ENCODE measurements around the gene RFC5. TPM values are rescaled to one million over a fixed set of nuclear protein-coding genes. Genes with fewer than 3 reads are reported as not detected.
A peak's percentile ranks its signal among the peaks of the same experiment; 100 is the strongest.

Gene RFC5
- total RNA-seq, 1 experiment from 2014 or later: 62.1 TPM

- DNase-seq (ENCODE audit: low spot score): peak; percentile 38
- ChIA-PET CTCF (no interaction called here), POLR2A (ENCODE audit: low non-redundant PET) (no interaction called here)
- H3K4me3 ChIP-seq (ENCODE audit: low read depth, low read length, poor library complexity, severe bottlenecking): no peak overlapping the region
- peak overlapping the region; percentile 16 for H3K27ac ChIP-seq (ENCODE audit: low read depth, low read length, poor library complexity, severe bottlenecking)
- H3K36me3 ChIP-seq (ENCODE audit: insufficient read depth, low read length, poor library complexity, severe bottlenecking): peaks cover 17% of the 10 kb centered on the region
- intact Hi-C loops (cut with micrococcal nuclease; ENCODE audit: unreplicated experiment): no loop called here
- no peaks in the 10 kb centered on the region for H3K9me3 ChIP-seq (ENCODE audit: low read depth, low read length, poor library complexity, severe bottlenecking)
- BruUV-seq (replicated peaks): no TSS peak
- H3K27me3 ChIP-seq (replicated peaks; ENCODE audit: insufficient read depth, low read depth, low read length, poor library complexity): no peaks in the 10 kb centered on the region
- TF ChIP-seq EZH2 (IDR thresholded peaks at IDR 0.05; ENCODE audit: borderline replicate concordance, low read depth, low read length, poor library complexity, severe bottlenecking): no peak
- TF ChIP-seq CTCF (conservative IDR thresholded peaks at IDR 0.05; ENCODE audit: low read depth, low read length): no peak
- no peaks in the 10 kb centered on the region for H3K4me1 ChIP-seq (ENCODE audit: insufficient read depth, low read length, poor library complexity, severe bottlenecking)
Observed at GRCh38 chr12:118052324-118053070, 36.0 kb downstream of the RFC5 start.

DNA sequence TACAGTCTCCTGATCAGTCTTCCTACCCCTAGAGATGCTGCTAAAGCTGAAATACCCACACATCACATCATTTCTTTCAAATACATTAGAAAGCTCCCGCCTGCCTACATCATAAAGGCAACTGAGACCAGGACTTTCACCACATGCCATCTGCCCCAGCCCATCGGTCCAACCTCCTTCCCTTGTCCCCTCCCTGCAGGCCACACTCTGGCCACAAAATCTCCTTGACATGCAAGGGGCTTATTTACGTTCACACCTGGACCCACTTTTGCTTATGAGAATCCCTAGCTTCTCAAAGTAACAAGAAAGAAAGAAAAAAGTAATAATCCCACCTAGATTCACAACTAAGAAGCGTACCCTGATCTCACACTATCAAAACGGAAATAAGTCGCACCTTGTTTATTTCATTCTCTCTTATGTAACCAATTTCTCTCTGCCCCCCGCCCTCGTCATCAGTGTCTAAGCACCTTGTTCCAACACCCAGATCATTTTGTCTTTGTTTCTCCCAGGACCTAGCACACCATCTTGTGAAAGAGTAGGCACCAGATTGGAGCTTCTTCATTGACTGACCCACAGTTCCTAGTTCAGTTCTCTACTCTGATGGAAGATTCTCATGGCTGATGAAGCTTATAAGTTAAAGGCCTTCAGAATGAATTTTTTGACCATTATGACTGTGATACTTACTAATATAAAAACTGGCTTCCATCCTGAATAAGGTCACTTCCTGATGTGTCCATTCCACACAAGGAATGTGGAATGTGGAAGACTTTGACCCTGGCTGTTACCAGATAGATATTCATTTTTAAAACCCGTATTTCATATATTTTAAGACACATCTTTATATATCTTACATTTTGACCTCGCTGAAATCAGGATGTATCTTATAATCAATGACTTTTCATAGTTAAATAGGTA lies 36.8 kb downstream of the RFC5 start:
- DNase-seq (ENCODE audit: low spot score): no peak
- H3K4me3 ChIP-seq (ENCODE audit: low read depth, low read length, poor library complexity, severe bottlenecking): no peak overlapping the region
- no peak overlapping the region for H3K27ac ChIP-seq (ENCODE audit: low read depth, low read length, poor library complexity, severe bottlenecking)
- no peaks in the 10 kb centered on the region for H3K27me3 ChIP-seq (replicated peaks; ENCODE audit: insufficient read depth, low read depth, low read length, poor library complexity)
- CTCF ChIA-PET: no interaction called here
- no peaks in the 10 kb centered on the region for H3K9me3 ChIP-seq (ENCODE audit: low read depth, low read length, poor library complexity, severe bottlenecking)
- no peaks in the 10 kb centered on the region for H3K4me1 ChIP-seq (ENCODE audit: insufficient read depth, low read length, poor library complexity, severe bottlenecking)
- POLR2A ChIA-PET (ENCODE audit: low non-redundant PET): no interaction called here
- no TSS peak for BruUV-seq (replicated peaks)
- no peak for TF ChIP-seq CTCF (conservative IDR thresholded peaks at IDR 0.05; ENCODE audit: low read depth, low read length)
- no peak for TF ChIP-seq EZH2 (IDR thresholded peaks at IDR 0.05; ENCODE audit: borderline replicate concordance, low read depth, low read length, poor library complexity, severe bottlenecking)
- intact Hi-C loops (cut with micrococcal nuclease; ENCODE audit: unreplicated experiment): no loop called here
- peaks cover 14% of the 10 kb centered on the region for H3K36me3 ChIP-seq (ENCODE audit: insufficient read depth, low read length, poor library complexity, severe bottlenecking)

DNA sequence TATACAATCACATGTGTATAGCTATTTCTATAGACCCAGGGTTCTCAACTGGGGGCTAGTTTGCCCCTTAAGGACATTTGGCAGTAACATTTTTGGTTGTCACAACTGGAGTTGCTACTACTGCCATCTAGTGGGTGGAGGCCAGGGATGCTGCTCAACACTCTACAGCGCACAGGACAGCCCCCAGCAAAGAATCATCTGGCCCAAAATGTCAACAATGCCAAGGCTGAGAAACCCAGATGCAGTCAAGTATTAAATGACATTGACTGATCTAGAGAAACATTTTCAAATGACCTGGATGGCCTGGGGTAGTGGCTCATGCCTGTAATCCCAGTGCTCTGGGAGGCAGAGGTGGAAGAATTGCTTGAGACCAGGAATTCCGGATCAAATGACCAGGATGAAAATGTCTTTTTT lies 38.6 kb downstream of the RFC5 start:
- CTCF ChIA-PET: interaction anchor here (0.6 to 0.7 kb wide), 2 partner anchors 318 to 756 kb away, joined by 3 to 4 read pairs; partner anchors contain the start of gene TAOK3
- Histone ChIP-seq H3K36me3 (ENCODE audit: insufficient read depth, low read length, poor library complexity, severe bottlenecking) (peaks cover 14% of the 10 kb centered on the region), H3K9me3 (ENCODE audit: low read depth, low read length, poor library complexity, severe bottlenecking) (no peaks in the 10 kb centered on the region), H3K4me3 (ENCODE audit: low read depth, low read length, poor library complexity, severe bottlenecking) (no peak overlapping the region), H3K27me3 (replicated peaks; ENCODE audit: insufficient read depth, low read depth, low read length, poor library complexity) (no peaks in the 10 kb centered on the region), H3K4me1 (ENCODE audit: insufficient read depth, low read length, poor library complexity, severe bottlenecking) (peaks cover 7% of the 10 kb centered on the region), H3K27ac (ENCODE audit: low read depth, low read length, poor library complexity, severe bottlenecking) (no peak overlapping the region)
- POLR2A ChIA-PET (ENCODE audit: low non-redundant PET): interaction anchor here (0.6 kb wide), 1 partner anchor 1813 kb away, joined by 4 read pairs; no protein-coding TSS in a partner anchor
- intact Hi-C loops (cut with micrococcal nuclease; ENCODE audit: unreplicated experiment): no loop called here
- peak; percentile 75 for TF ChIP-seq CTCF (conservative IDR thresholded peaks at IDR 0.05; ENCODE audit: low read depth, low read length)
- TF ChIP-seq EZH2 (IDR thresholded peaks at IDR 0.05; ENCODE audit: borderline replicate concordance, low read depth, low read length, poor library complexity, severe bottlenecking): no peak
- DNase-seq (ENCODE audit: low spot score): peak; percentile 81
- no TSS peak for BruUV-seq (replicated peaks)
